K562 (cell line): Measurements from ENCODE around the gene GRK4. TPM values are rescaled to one million over a fixed set of nuclear protein-coding genes. Genes with fewer than 3 reads are reported as not detected.

Experiments used
- RAD21 ChIP-seq, 2 experiments: fragments of 250-450 bp in 1 of 2; fragments of 450-650 bp in 1 of 2; sonication (Bioruptor Pico) in 1 of 2; formaldehyde crosslinking in 1 of 2; IDR thresholded peaks in 1 of 2; conservative IDR thresholded peaks in 1 of 2; 2 replicates each; pipeline versions ENCODE4 v1.4.0 to v1.8.0; 2020 to 2022; ENCODE audit warnings: mild to moderate bottlenecking in 2 of 2, moderate library complexity in 1 of 2
- polyA plus RNA-seq, 8 experiments: library from polyadenylated mRNA; depleted of rRNA in 4 of 8; stranded (reverse) in 5 of 8; unstranded in 3 of 8; fragments of >200 nt; fragmentation: Nextera tagmentation in 2 of 8; fragmentation: Illumina TruSeq in 1 of 8; extraction: Ambion mirVana in 2 of 8; extraction: Trizol in 1 of 8; gene quantifications; 2 replicates each; pipeline versions ENCODE4 v1.2.1 to v1.2.3, GENCODE V29; 2011 to 2014; ENCODE audit warnings: inconsistent platforms in 1 of 8, missing spikeins in 1 of 8
- total RNA-seq, 7 experiments: library from RNA; depleted of rRNA in 6 of 7; stranded (reverse); fragments of >200 nt in 6 of 7; fragmentation: Illumina TruSeq in 2 of 7; extraction: Trizol in 2 of 7; gene quantifications; 2 replicates each; pipeline versions ENCODE4 v1.2.1 to v1.2.3, GENCODE V29; 2011 to 2021; ENCODE audit warnings: low replicate concordance in 1 of 7
- TF ChIP-seq, protein P1 (sequence below): sonication (generic); formaldehyde crosslinking; IDR thresholded peaks from 2 replicates; pipeline ENCODE4 v1.8.0; 2022; ENCODE audit warnings: mild to moderate bottlenecking, missing genetic modification reagents

Gene GRK4
- total and polyA plus RNA-seq, 9 of the 15 experiments (the other 6 are each of a cell fraction or from before 2014, with no cell fraction given) = 1.1 to 4.8 (median 2.6) TPM

- TF ChIP-seq, protein P1, sequence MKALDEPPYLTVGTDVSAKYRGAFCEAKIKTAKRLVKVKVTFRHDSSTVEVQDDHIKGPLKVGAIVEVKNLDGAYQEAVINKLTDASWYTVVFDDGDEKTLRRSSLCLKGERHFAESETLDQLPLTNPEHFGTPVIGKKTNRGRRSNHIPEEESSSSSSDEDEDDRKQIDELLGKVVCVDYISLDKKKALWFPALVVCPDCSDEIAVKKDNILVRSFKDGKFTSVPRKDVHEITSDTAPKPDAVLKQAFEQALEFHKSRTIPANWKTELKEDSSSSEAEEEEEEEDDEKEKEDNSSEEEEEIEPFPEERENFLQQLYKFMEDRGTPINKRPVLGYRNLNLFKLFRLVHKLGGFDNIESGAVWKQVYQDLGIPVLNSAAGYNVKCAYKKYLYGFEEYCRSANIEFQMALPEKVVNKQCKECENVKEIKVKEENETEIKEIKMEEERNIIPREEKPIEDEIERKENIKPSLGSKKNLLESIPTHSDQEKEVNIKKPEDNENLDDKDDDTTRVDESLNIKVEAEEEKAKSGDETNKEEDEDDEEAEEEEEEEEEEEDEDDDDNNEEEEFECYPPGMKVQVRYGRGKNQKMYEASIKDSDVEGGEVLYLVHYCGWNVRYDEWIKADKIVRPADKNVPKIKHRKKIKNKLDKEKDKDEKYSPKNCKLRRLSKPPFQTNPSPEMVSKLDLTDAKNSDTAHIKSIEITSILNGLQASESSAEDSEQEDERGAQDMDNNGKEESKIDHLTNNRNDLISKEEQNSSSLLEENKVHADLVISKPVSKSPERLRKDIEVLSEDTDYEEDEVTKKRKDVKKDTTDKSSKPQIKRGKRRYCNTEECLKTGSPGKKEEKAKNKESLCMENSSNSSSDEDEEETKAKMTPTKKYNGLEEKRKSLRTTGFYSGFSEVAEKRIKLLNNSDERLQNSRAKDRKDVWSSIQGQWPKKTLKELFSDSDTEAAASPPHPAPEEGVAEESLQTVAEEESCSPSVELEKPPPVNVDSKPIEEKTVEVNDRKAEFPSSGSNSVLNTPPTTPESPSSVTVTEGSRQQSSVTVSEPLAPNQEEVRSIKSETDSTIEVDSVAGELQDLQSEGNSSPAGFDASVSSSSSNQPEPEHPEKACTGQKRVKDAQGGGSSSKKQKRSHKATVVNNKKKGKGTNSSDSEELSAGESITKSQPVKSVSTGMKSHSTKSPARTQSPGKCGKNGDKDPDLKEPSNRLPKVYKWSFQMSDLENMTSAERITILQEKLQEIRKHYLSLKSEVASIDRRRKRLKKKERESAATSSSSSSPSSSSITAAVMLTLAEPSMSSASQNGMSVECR (CRISPR knock-in tag) = peak; percentile 60; the same call in 1 of the 2 replicates
- TF ChIP-seq RAD21 (CRISPR knock-in tag; conservative IDR thresholded peaks at IDR 0.05 in 1 of 2, IDR thresholded peaks at IDR 0.05 in 1 of 2) = peak; percentile 25 to 30
Measured at GRCh38 chr4:2963175-2963965, at the start of gene GRK4, which contains the start of gene NOP14 (continued).
